Prostate gland (tissue), 2 donors: ENCODE measurements around the gene CYS1. TPM values are rescaled to one million over a fixed set of nuclear protein-coding genes. Genes with fewer than 3 reads are reported as not detected.

Experiments used
- DNase-seq: peaks from one replicate; pipeline ENCODE4 v3.0.0-alpha.2; 2019; ENCODE audit warnings: low spot score
- H3K27ac ChIP-seq, 2 donors: fragments of 200-600 bp; sonication (generic); 2 replicates each; pipeline ENCODE4 v1.5.1; 2017 to 2019
- H3K27me3 ChIP-seq: fragments of 200-600 bp; sonication (generic); replicated peaks from 2 replicates; pipeline ENCODE4 v1.5.1; 2019; ENCODE audit not compliant: insufficient read depth
- H3K36me3 ChIP-seq, 2 donors: fragments of 200-600 bp; sonication (generic); 1 replicate in 1 of 2; 2 replicates in 1 of 2; pipeline versions ENCODE4 v1.5.1 to v1.8.1; 2017 to 2019
- H3K4me1 ChIP-seq: fragments of 200-600 bp; sonication (generic); replicated peaks from 2 replicates; pipeline ENCODE4 v1.5.1; 2019
- H3K4me3 ChIP-seq, 2 donors: fragments of 200-600 bp; sonication (generic); 2 replicates each; pipeline ENCODE4 v1.5.1; 2017 to 2019
- H3K9me3 ChIP-seq: fragments of 200-600 bp; sonication (generic); 2 replicates; pipeline ENCODE4 v1.5.1; 2017
- CTCF ChIP-seq, 4 experiments: fragments of 200-600 bp in 2 of 4; fragments of 450-650 bp in 2 of 4; sonication (generic) in 2 of 4; IDR thresholded peaks; 1 replicate in 3 of 4; 2 replicates in 1 of 4; pipeline ENCODE4 v1.5.1; 2016 to 2019; ENCODE audit warnings: antibody characterized with exemption in 4 of 4, mild to moderate bottlenecking in 2 of 4, moderate library complexity in 2 of 4
- POLR2A ChIP-seq: fragments of 450-650 bp; IDR thresholded peaks from one replicate; pipeline ENCODE4 v1.6.1; 2016; ENCODE audit warnings: antibody characterized with exemption, mild to moderate bottlenecking
- POLR2AphosphoS5 ChIP-seq: sonication (generic); formaldehyde crosslinking; IDR thresholded peaks from one replicate; pipeline ENCODE4 v1.6.1; 2017; ENCODE audit warnings: antibody characterized with exemption
- WGBS: methylation state at CpG from one replicate; pipeline ENCODE4 v1.1.5; 2018; 5-methylcytosine and 5-hydroxymethylcytosine counted together
- intact Hi-C: fragments of 100-400 bp; cut with DNase I; formaldehyde crosslinking; loops from one replicate; pipeline ENCODE4 v1.14.2; 2022
- total RNA-seq, 2 donors: library from RNA; depleted of rRNA; stranded (reverse); fragments of >200 nt; gene quantifications; one replicate each; pipeline ENCODE4 v1.1.0, GENCODE V29; 2016

CYS1 gene
- total RNA-seq, 2 donors from 2014 or later = 1.5 to 5.2 TPM

- WGBS = 80% methylated on average over 20 of the region's 20 CpGs
- H3K36me3 ChIP-seq = no peaks in the 10 kb centered on the region
- no peaks in the 10 kb centered on the region for H3K9me3 ChIP-seq
- intact Hi-C loops = loop anchor here (2.0 to 5.0 kb wide), 2 partner anchors 231 to 413 kb away; partner anchors contain the start of gene YWHAQ
- TF ChIP-seq CTCF (IDR thresholded peaks at IDR 0.05) = no peak
- no peak for TF ChIP-seq POLR2A
- no peak for TF ChIP-seq POLR2AphosphoS5
- no peak overlapping the region for H3K4me3 ChIP-seq
- H3K27me3 ChIP-seq = no peaks in the 10 kb centered on the region
- DNase-seq = no peak
- no peaks in the 10 kb centered on the region for H3K4me1 ChIP-seq
- H3K27ac ChIP-seq = peak overlapping the region in 1 of 2 donors; percentile 91
These were observed 34.5 kb downstream of the CYS1 start for GRCh38 chr2:10045561-10046355.

GRCh38 chr2:10043906-10044601, 36.2 kb downstream of the CYS1 start:
- intact Hi-C loops = no loop called here
- 11% methylated on average over 66 of the region's 90 CpGs for WGBS

GRCh38 chr2:10043256-10043905, 36.8 kb downstream of the CYS1 start, which contains the start of gene KLF11:
Gene KLF11 (plus strand): TSS chr2:10043550. CDS start chr2:10043717, 167 bp downstream.
- intact Hi-C loops = no loop called here
- no peaks in the 10 kb centered on the region for H3K4me1 ChIP-seq
- H3K4me3 ChIP-seq = peak within 1 kb of the TSS; percentile 53 to 56
- H3K27ac ChIP-seq = peak within 1 kb of the TSS; percentile 83 to 91
- DNase-seq = peak; percentile 86
- H3K27me3 ChIP-seq = no peaks in the 10 kb centered on the region
- H3K9me3 ChIP-seq = no peaks in the 10 kb centered on the region
- under 1% methylated on average over 46 of the region's 104 CpGs for WGBS
- TF ChIP-seq CTCF (IDR thresholded peaks at IDR 0.05) = peak in 1 of 4 experiments; percentile 8
- TF ChIP-seq POLR2AphosphoS5 = peak; percentile 55
- TF ChIP-seq POLR2A = peak; percentile 36
- no peaks in the 10 kb centered on the region for H3K36me3 ChIP-seq

More at GRCh38 chr2:10043906-10044601, 36.2 kb downstream of the CYS1 start:
- TF ChIP-seq POLR2AphosphoS5 = peak; percentile 73
- no peak for TF ChIP-seq POLR2A
- Histone ChIP-seq H3K27ac (peak overlapping the region; percentile 83 to 91), H3K9me3 (no peaks in the 10 kb centered on the region), H3K4me3 (peak overlapping the region; percentile 53 to 56), H3K27me3 (no peaks in the 10 kb centered on the region), H3K36me3 (no peaks in the 10 kb centered on the region), H3K4me1 (no peaks in the 10 kb centered on the region)
- DNase-seq = peak; percentile 95

GRCh38 chr2:10042301-10043161, 37.7 kb downstream of the CYS1 start:
- peak overlapping the region; percentile 64 to 76 for H3K27ac ChIP-seq
- H3K4me1 ChIP-seq = no peaks in the 10 kb centered on the region
- intact Hi-C loops = no loop called here
- DNase-seq = no peak
- no peaks in the 10 kb centered on the region for H3K27me3 ChIP-seq
- no peaks in the 10 kb centered on the region for H3K36me3 ChIP-seq
- H3K4me3 ChIP-seq = peak overlapping the region; percentile 10 to 33
- 31% methylated on average over 53 of the region's 54 CpGs for WGBS
- TF ChIP-seq CTCF (IDR thresholded peaks at IDR 0.05) = no peak
- H3K9me3 ChIP-seq = no peaks in the 10 kb centered on the region
